Measurements from ENCODE around the gene SMTNL1.

The SMTNL1 gene

DNA sequence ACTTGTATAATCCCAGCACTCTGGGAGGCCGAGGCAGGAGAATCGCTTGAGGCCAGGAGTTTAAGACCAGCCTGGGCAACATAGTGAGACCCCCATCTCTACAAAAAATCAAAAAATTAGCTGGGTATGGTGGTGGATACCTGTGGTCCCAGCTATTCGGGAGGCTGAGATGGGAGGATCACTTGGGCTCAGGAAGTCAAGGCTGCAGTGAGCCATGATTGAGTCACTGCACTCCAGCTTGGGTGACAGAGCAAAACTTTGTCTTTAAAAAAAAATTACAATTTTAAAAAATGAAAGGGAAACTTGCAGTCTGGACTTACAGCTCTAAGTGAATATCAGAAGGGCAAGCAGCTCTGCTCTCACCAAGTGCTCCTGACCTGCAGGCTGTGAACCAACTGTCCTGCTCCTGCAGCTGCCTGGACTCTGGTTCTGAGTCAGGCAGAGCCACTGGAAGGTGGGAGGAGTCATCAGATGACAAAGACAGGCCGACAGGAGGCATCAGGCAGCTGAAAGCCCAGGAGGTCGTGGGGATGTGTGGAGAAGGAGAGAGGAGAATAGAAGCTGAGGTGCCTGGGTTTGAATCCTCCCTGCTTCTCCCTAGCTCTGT is 9.6 kb downstream of the SMTNL1 start:
- DNase-seq = no peak

GRCh38 chr11:57547854-57548377 is 10.5 kb downstream of the SMTNL1 start:
- no peak for DNase-seq

- DNase-seq = no peak
These were observed 12.6 kb downstream of the SMTNL1 start for GRCh38 chr11:57549983-57550382.

DNA sequence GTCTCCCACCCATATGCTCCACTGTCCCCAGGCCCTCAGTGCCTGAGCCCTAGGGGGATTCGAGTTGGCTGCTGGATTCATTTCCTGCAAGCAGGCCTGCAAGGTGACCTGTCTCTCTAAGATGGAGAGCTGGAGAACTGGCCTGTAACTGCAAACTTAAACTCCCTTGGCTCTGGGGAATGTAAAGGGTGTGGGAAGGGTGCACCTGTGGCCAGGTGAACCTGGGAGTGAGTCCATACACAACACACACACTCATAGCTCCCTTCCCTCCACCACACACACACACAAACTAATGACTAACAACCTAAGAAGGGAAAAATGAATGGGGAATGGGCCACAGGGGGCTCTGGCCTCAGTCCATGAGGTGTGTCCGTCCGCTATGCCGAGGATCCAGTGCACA is 14.5 kb downstream of the SMTNL1 start:
- no peak for DNase-seq

- DNase-seq = no peak
These were observed 15.1 kb downstream of the SMTNL1 start for GRCh38 chr11:57552479-57552878.

- no peak for DNase-seq
These were observed 18.0 kb downstream of the SMTNL1 start for GRCh38 chr11:57555393-57555792.

- DNase-seq = no peak
These were observed 18.6 kb downstream of the SMTNL1 start for GRCh38 chr11:57556041-57556440.

DNA sequence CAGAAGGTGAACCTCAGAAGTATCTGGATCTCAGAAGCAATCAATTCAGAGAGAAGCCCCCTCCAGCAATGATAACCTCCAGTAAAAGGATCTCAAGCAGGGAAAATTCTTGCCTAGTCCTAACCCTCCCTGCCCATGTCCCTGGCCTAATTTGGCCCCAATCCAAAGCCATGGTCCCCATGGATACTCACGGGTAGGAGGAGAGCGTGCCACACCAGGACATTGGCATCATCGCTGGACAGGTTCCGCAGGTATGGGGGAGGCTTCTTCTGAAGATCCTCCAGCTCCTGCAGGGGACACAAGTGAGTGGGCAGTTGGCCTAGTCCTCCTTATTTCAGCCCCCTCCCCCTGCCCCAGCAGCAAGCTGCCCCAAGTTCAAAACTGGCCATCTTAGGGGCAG is 22.8 kb downstream of the SMTNL1 start:
- DNase-seq = no peak

- DNase-seq = no peak
These were observed 25.2 kb downstream of the SMTNL1 start for GRCh38 chr11:57562596-57562995.

GRCh38 chr11:57566005-57566904 is 28.9 kb downstream of the SMTNL1 start:
- peak; percentile 1 for DNase-seq

GRCh38 chr11:57566905-57567514 is 29.6 kb downstream of the SMTNL1 start:
- DNase-seq = peak; percentile 21

GRCh38 chr11:57567515-57568329 is 30.3 kb downstream of the SMTNL1 start, which contains the start of gene UBE2L6:
Gene UBE2L6 (minus strand): TSS chr11:57567672. CDS start chr11:57567611, 61 bp downstream.
- DNase-seq = peak; percentile 50

GRCh38 chr11:57568330-57568766 is 31.0 kb downstream of the SMTNL1 start:
- peak; percentile 80 for DNase-seq

- DNase-seq = no peak
These were observed 34.2 kb downstream of the SMTNL1 start for GRCh38 chr11:57571606-57572005.

DNA sequence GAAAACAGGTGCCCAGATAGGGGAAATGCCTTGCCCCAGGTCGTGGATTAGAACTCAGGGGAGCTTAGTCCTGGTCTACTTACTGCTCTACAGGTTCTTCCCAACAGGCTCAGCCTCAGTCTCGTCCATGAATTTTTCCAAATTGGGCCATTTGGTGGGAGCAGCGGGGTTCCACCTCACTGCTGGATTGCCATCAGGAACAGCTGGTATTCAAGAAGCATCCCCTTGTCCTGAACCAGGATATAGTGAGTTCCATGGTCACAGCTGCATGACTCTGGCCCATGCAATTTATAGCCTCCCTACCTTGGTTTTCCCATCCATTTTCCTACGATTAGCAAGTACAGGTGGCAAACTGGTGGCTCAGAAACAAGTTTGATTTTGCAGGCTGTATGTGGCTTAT is 36.7 kb downstream of the SMTNL1 start:
- no peak for DNase-seq

DNA sequence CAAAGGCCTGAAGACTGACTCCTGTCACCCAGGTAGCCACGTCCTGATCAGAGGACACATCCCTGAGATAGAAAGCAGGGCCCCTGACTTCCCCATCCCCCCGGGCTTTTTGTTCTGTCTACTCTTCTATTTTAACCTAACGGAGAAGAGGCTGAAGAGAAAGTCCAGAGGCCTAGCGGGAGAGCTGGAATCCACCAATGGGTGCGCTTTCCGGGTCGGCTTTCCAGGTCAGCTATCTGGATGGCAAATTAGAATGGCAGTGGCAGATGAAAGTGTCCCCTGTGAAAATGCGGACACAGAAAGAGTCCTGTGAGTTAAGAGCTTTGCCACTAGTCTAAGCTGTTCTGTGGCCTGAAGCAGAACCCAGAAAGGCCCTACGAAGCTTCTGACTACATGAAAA is 46.9 kb downstream of the SMTNL1 start:
- no peak for DNase-seq

- no peak for DNase-seq
These were observed 47.9 kb downstream of the SMTNL1 start for GRCh38 chr11:57585301-57585700.

GRCh38 chr11:57586711-57587245 is 49.4 kb downstream of the SMTNL1 start:
- no peak for DNase-seq

DNA sequence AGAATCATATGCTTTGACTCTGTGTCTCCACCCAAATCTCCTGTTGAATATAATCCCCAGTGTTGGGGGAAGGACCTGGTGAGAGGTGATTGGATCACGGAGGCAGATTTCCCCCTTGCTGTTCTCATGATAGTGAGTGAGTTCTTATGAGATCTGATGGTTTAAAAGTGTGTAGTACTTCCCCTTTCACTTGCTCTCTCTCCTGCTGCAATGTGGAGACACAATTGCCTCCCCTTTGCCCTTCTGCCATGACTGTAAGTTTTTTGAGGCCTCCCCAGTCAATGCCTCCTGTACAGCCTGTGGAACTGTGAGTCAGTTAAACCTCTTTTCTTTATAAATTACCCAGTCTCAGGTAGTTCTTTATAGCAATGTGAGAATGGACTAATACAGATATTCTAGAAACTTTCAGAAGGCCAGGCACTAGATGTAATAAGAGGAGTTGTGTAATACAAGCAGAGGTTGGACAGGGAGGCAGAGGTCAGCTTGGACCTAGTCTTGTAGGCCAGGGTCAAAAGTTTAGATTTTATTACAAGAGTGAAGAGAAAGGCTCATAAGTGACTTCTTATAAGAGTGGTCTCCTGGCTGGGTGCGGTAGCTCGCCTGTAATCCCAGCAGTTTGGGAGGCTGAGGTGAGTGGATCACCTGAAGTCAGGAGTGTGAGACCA is 50.8 kb downstream of the SMTNL1 start:
- DNase-seq = no peak

- DNase-seq = no peak
These were observed 59.0 kb downstream of the SMTNL1 start for GRCh38 chr11:57596266-57596885.

DNA sequence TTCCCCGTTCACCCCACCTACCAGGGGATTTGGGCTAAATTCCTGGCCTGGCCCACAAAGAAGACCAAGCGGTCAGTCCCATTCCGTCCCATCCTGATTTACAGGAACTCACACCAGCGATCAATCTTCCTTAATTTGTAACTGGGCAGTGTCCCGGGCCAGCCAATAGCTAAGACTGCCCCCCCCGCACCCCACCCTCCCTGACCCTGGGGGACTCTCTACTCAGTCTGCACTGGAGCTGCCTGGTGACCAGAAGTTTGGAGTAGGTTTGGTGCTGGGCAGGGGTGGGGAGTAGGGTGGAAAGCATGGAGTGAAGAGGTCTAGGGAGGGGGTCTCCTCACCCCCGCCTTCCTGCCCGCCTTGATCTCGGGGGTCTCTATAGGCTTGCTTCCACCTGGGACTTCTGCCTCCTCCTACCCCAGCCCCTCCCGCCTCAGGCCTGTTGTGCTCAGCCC is 60.1 kb downstream of the SMTNL1 start, which contains the start of gene SERPING1:
TSS of gene SERPING1 (plus strand) at position 225 of the 455 bp plus-strand sequence. CDS start 586 bp downstream, outside the sequence.
- no peak for DNase-seq
